ENCODE measurements around the gene SMYD3. TPM values are rescaled to one million over a fixed set of nuclear protein-coding genes. Genes with fewer than 3 reads are reported as not detected.

The SMYD3 gene
- total RNA-seq, 4 donors from 2014 or later: 10.5 to 36.4 (median 22.5) TPM

- Histone ChIP-seq H3K4me1 (no peaks in the 10 kb centered on the region), H3K4me3 (no peak overlapping the region), H3K27ac (no peak overlapping the region), H3K36me3 (no peaks in the 10 kb centered on the region), H3K27me3 (no peaks in the 10 kb centered on the region), H3K9me3 (no peaks in the 10 kb centered on the region)
- intact Hi-C loops (cut with DNase I; ENCODE audit: low total_unique reads): no loop called here
- no peak for DNase-seq
- TF ChIP-seq POLR2A (IDR thresholded peaks at IDR 0.05): no peak
- no peak for TF ChIP-seq CTCF (IDR thresholded peaks at IDR 0.05)
Measured at GRCh38 chr1:245774196-245774595, 732.9 kb downstream of the SMYD3 start.

GRCh38 chr1:245773344-245773743 is 733.7 kb downstream of the SMYD3 start:
- no peak overlapping the region for H3K4me3 ChIP-seq
- intact Hi-C loops (cut with DNase I; ENCODE audit: low total_unique reads): no loop called here
- TF ChIP-seq CTCF (IDR thresholded peaks at IDR 0.05) (no peak), POLR2A (IDR thresholded peaks at IDR 0.05) (no peak)
- H3K27ac ChIP-seq: no peak overlapping the region
- no peak for DNase-seq
- H3K36me3 ChIP-seq: no peaks in the 10 kb centered on the region
- no peaks in the 10 kb centered on the region for H3K4me1 ChIP-seq
- no peaks in the 10 kb centered on the region for H3K27me3 ChIP-seq
- no peaks in the 10 kb centered on the region for H3K9me3 ChIP-seq

GRCh38 chr1:245772739-245773138 is 734.3 kb downstream of the SMYD3 start:
- H3K27me3 ChIP-seq: no peaks in the 10 kb centered on the region
- no peaks in the 10 kb centered on the region for H3K36me3 ChIP-seq
- intact Hi-C loops (cut with DNase I; ENCODE audit: low total_unique reads): no loop called here
- H3K9me3 ChIP-seq: no peaks in the 10 kb centered on the region
- no peak overlapping the region for H3K4me3 ChIP-seq
- no peak for TF ChIP-seq POLR2A (IDR thresholded peaks at IDR 0.05)
- TF ChIP-seq CTCF (IDR thresholded peaks at IDR 0.05): no peak
- H3K27ac ChIP-seq: no peak overlapping the region
- no peaks in the 10 kb centered on the region for H3K4me1 ChIP-seq
- DNase-seq: no peak

GRCh38 chr1:245772325-245772724 is 734.8 kb downstream of the SMYD3 start:
- H3K4me1 ChIP-seq: no peaks in the 10 kb centered on the region
- TF ChIP-seq POLR2A (IDR thresholded peaks at IDR 0.05): no peak
- no peak for TF ChIP-seq CTCF (IDR thresholded peaks at IDR 0.05)
- intact Hi-C loops (cut with DNase I; ENCODE audit: low total_unique reads): no loop called here
- H3K36me3 ChIP-seq: no peaks in the 10 kb centered on the region
- H3K4me3 ChIP-seq: no peak overlapping the region
- no peak overlapping the region for H3K27ac ChIP-seq
- DNase-seq: no peak
- no peaks in the 10 kb centered on the region for H3K27me3 ChIP-seq
- H3K9me3 ChIP-seq: no peaks in the 10 kb centered on the region

GRCh38 chr1:245771511-245772281 is 735.4 kb downstream of the SMYD3 start:
- H3K4me1 ChIP-seq: no peaks in the 10 kb centered on the region
- no peak overlapping the region for H3K27ac ChIP-seq
- no peak for DNase-seq
- no peaks in the 10 kb centered on the region for H3K27me3 ChIP-seq
- no peaks in the 10 kb centered on the region for H3K36me3 ChIP-seq
- TF ChIP-seq CTCF (IDR thresholded peaks at IDR 0.05) (no peak), POLR2A (IDR thresholded peaks at IDR 0.05) (no peak)
- intact Hi-C loops (cut with DNase I; ENCODE audit: low total_unique reads): no loop called here
- no peak overlapping the region for H3K4me3 ChIP-seq
- H3K9me3 ChIP-seq: no peaks in the 10 kb centered on the region
